ENCODE results near the gene NINJ1.

GRCh38 chr9:93107151-93107824 lies 26.8 kb downstream of the NINJ1 start:
- TF ChIP-seq CTCF (conservative IDR thresholded peaks at IDR 0.05; ENCODE audit: low read depth, low read length) (no peak), EZH2 (IDR thresholded peaks at IDR 0.05; ENCODE audit: low read length, unreplicated experiment) (no peak)
